Activated naive CD4-positive, alpha-beta T cell treated with anti-CD3 and anti-CD28 coated beads for 36 hours (primary cell): Measurements from ENCODE around the gene CASQ1. TPM values are rescaled to one million over a fixed set of nuclear protein-coding genes. Genes with fewer than 3 reads are reported as not detected.

Experiments
- CTCF ChIA-PET: fragments of 350-600 bp; sonication (Branson Sonifier 250); formaldehyde crosslinking; loops from one replicate; lab custom pipeline; 2021; ENCODE audit warnings: antibody characterized with exemption; lab: Charles Lee
- DNase-seq: peaks from one replicate; pipeline ENCODE4 v3.0.0-alpha.2; 2020
- H3K27ac Mint-ChIP-seq: one replicate; pipeline ENCODE4 v1.8.0; 2021; ENCODE audit warnings: mild to moderate bottlenecking, mixed read lengths
- H3K27me3 Mint-ChIP-seq: one replicate; pipeline ENCODE4 v1.8.0; 2021; ENCODE audit warnings: low read depth, mixed read lengths
- H3K36me3 Mint-ChIP-seq: one replicate; pipeline ENCODE4 v1.8.0; 2021; ENCODE audit warnings: low read depth, mixed read lengths
- H3K4me1 Mint-ChIP-seq: one replicate; pipeline ENCODE4 v1.8.0; 2021; ENCODE audit warnings: low read depth, mixed read lengths
- H3K4me3 Mint-ChIP-seq: one replicate; pipeline ENCODE4 v1.8.0; 2021; ENCODE audit warnings: mild to moderate bottlenecking, moderate library complexity, mixed read lengths
- H3K9me3 Mint-ChIP-seq: one replicate; pipeline ENCODE4 v1.8.0; 2021; ENCODE audit warnings: mixed read lengths
- intact Hi-C: fragments of 100-400 bp; cut with micrococcal nuclease; formaldehyde crosslinking; loops from one replicate; pipeline ENCODE4 v1.15.1; 2023
- total RNA-seq, 2 experiments: library from RNA; stranded (reverse); gene quantifications; one replicate each; pipeline ENCODE4 v1.2.3, GENCODE V29; 2021

CASQ1 gene
- total RNA-seq, 2 experiments from 2014 or later, result not detected

GRCh38 chr1:160192234-160192633 is 1.9 kb downstream of the CASQ1 start:
- DNase-seq, result no peak
- Mint-ChIP-seq H3K27ac (no peak overlapping the region), H3K36me3 (no peaks in the 10 kb centered on the region), H3K27me3 (no peaks in the 10 kb centered on the region), H3K4me1 (no peaks in the 10 kb centered on the region), H3K4me3 (no peak overlapping the region), H3K9me3 (no peaks in the 10 kb centered on the region)
- intact Hi-C loops, result loop anchor here (2.0 kb wide), 1 partner anchor 225 kb away; no protein-coding TSS in a partner anchor
- CTCF ChIA-PET, result interaction anchor here (1.2 to 6.0 kb wide), 10 partner anchors 18 to 185 kb away, joined by 3 to 139 read pairs (median 10); partner anchors contain the start of gene PEX19

- H3K9me3 Mint-ChIP-seq, result no peaks in the 10 kb centered on the region
- intact Hi-C loops, result loop anchor here (1.0 to 2.0 kb wide), 7 partner anchors 13 to 414 kb away; no protein-coding TSS in a partner anchor
- H3K4me1 Mint-ChIP-seq, result no peaks in the 10 kb centered on the region
- no peaks in the 10 kb centered on the region for H3K36me3 Mint-ChIP-seq
- CTCF ChIA-PET, result interaction anchor here (0.6 to 6.0 kb wide), 42 partner anchors 8 to 419 kb away, joined by 3 to 139 read pairs (median 4); partner anchors contain the start of gene PEX19
- no peak overlapping the region for H3K4me3 Mint-ChIP-seq
- H3K27ac Mint-ChIP-seq, result no peak overlapping the region
- peak; percentile 91 for DNase-seq
- no peaks in the 10 kb centered on the region for H3K27me3 Mint-ChIP-seq
Observed at GRCh38 chr1:160193091-160193819, 2.9 kb downstream of the CASQ1 start.

- CTCF ChIA-PET, result interaction anchor here (0.6 to 6.0 kb wide), 42 partner anchors 7 to 418 kb away, joined by 3 to 139 read pairs (median 5); partner anchors contain the start of gene PEX19
- Mint-ChIP-seq H3K9me3 (no peaks in the 10 kb centered on the region), H3K27me3 (no peaks in the 10 kb centered on the region), H3K27ac (no peak overlapping the region), H3K36me3 (no peaks in the 10 kb centered on the region), H3K4me3 (no peak overlapping the region), H3K4me1 (no peaks in the 10 kb centered on the region)
- no peak for DNase-seq
- intact Hi-C loops, result loop anchor here (1.0 to 2.0 kb wide), 7 partner anchors 12 to 413 kb away; no protein-coding TSS in a partner anchor
Observed at GRCh38 chr1:160193832-160194736, 3.7 kb downstream of the CASQ1 start.

GRCh38 chr1:160194737-160195059 is 4.3 kb downstream of the CASQ1 start:
- CTCF ChIA-PET, result interaction anchor here (1.1 to 3.0 kb wide), 4 partner anchors 58 to 182 kb away, joined by 3 to 24 read pairs (median 5); no protein-coding TSS in a partner anchor
- H3K9me3 Mint-ChIP-seq, result no peaks in the 10 kb centered on the region
- no peaks in the 10 kb centered on the region for H3K36me3 Mint-ChIP-seq
- no peaks in the 10 kb centered on the region for H3K4me1 Mint-ChIP-seq
- no peak overlapping the region for H3K4me3 Mint-ChIP-seq
- no peak for DNase-seq
- intact Hi-C loops, result no loop called here
- H3K27ac Mint-ChIP-seq, result no peak overlapping the region
- no peaks in the 10 kb centered on the region for H3K27me3 Mint-ChIP-seq

GRCh38 chr1:160196143-160196542 is 5.8 kb downstream of the CASQ1 start:
- CTCF ChIA-PET, result interaction anchor here (0.7 to 3.0 kb wide), 3 partner anchors 96 to 183 kb away, joined by 3 to 24 read pairs (median 6); no protein-coding TSS in a partner anchor
- no peaks in the 10 kb centered on the region for H3K36me3 Mint-ChIP-seq
- H3K27ac Mint-ChIP-seq, result no peak overlapping the region
- no peak overlapping the region for H3K4me3 Mint-ChIP-seq
- no peak for DNase-seq
- H3K27me3 Mint-ChIP-seq, result no peaks in the 10 kb centered on the region
- H3K4me1 Mint-ChIP-seq, result no peaks in the 10 kb centered on the region
- intact Hi-C loops, result no loop called here
- no peaks in the 10 kb centered on the region for H3K9me3 Mint-ChIP-seq

- CTCF ChIA-PET, result interaction anchor here (3.0 kb wide), 1 partner anchor 94 kb away, joined by 24 read pairs; no protein-coding TSS in a partner anchor
- no peak overlapping the region for H3K4me3 Mint-ChIP-seq
Observed at GRCh38 chr1:160197231-160197630, 6.9 kb downstream of the CASQ1 start.

GRCh38 chr1:160200786-160201185 is 10.4 kb downstream of the CASQ1 start:
- intact Hi-C loops, result no loop called here
- no peaks in the 10 kb centered on the region for H3K27me3 Mint-ChIP-seq

More at GRCh38 chr1:160197231-160197630, 6.9 kb downstream of the CASQ1 start:
- H3K36me3 Mint-ChIP-seq, result no peaks in the 10 kb centered on the region
- H3K27me3 Mint-ChIP-seq, result no peaks in the 10 kb centered on the region
- DNase-seq, result no peak
- intact Hi-C loops, result no loop called here
- no peak overlapping the region for H3K27ac Mint-ChIP-seq
- no peaks in the 10 kb centered on the region for H3K4me1 Mint-ChIP-seq
- no peaks in the 10 kb centered on the region for H3K9me3 Mint-ChIP-seq

GRCh38 chr1:160204526-160205241 is 14.3 kb downstream of the CASQ1 start:
- DNase-seq, result peak; percentile 54
- peak overlapping the region; percentile 85 for H3K4me3 Mint-ChIP-seq
- H3K36me3 Mint-ChIP-seq, result peaks cover 11% of the 10 kb centered on the region
- peak overlapping the region; percentile 85 for H3K27ac Mint-ChIP-seq
- H3K27me3 Mint-ChIP-seq, result no peaks in the 10 kb centered on the region
- peaks cover 39% of the 10 kb centered on the region for H3K4me1 Mint-ChIP-seq
- CTCF ChIA-PET, result interaction anchor here (0.6 to 5.7 kb wide), 8 partner anchors 11 to 176 kb away, joined by 3 to 39 read pairs (median 6); no protein-coding TSS in a partner anchor
- intact Hi-C loops, result loop anchor here (1.0 to 5.0 kb wide), 5 partner anchors 48 to 282 kb away; partner anchors contain the start of gene PEX19
- H3K9me3 Mint-ChIP-seq, result no peaks in the 10 kb centered on the region

More at GRCh38 chr1:160200786-160201185, 10.4 kb downstream of the CASQ1 start:
- Mint-ChIP-seq H3K27ac (no peak overlapping the region), H3K4me3 (no peak overlapping the region), H3K9me3 (no peaks in the 10 kb centered on the region), H3K4me1 (peaks cover 9% of the 10 kb centered on the region), H3K36me3 (no peaks in the 10 kb centered on the region)
- CTCF ChIA-PET, result interaction anchor here (1.3 to 5.7 kb wide), 6 partner anchors 7 to 176 kb away, joined by 3 to 39 read pairs (median 12); partner anchors contain the start of gene CASQ1
- DNase-seq, result no peak

GRCh38 chr1:160205242-160206035 is 15.1 kb downstream of the CASQ1 start, which contains the start of gene PEA15:
Gene PEA15, plus strand, starts transcription at chr1:160205384. Its CDS starts 6,161 bp downstream, at chr1:160211545.
- H3K36me3 Mint-ChIP-seq, result peaks cover 13% of the 10 kb centered on the region
- no peaks in the 10 kb centered on the region for H3K9me3 Mint-ChIP-seq
- H3K27me3 Mint-ChIP-seq, result no peaks in the 10 kb centered on the region
- CTCF ChIA-PET, result interaction anchor here (1.1 to 5.7 kb wide), 4 partner anchors 12 to 171 kb away, joined by 3 to 39 read pairs (median 12); no protein-coding TSS in a partner anchor
- intact Hi-C loops, result loop anchor here (1.0 to 5.0 kb wide), 3 partner anchors 12 to 283 kb away; no protein-coding TSS in a partner anchor
- peak; percentile 79 for DNase-seq
- peak within 1 kb of the TSS; percentile 87 for H3K27ac Mint-ChIP-seq
- peak within 1 kb of the TSS; percentile 85 for H3K4me3 Mint-ChIP-seq
- H3K4me1 Mint-ChIP-seq, result peaks cover 46% of the 10 kb centered on the region

- CTCF ChIA-PET, result interaction anchor here (1.1 to 5.7 kb wide), 2 partner anchors 46 to 85 kb away, joined by 6 to 39 read pairs; no protein-coding TSS in a partner anchor
- peak; percentile 71 for DNase-seq
- intact Hi-C loops, result loop anchor here (1.0 to 5.0 kb wide), 2 partner anchors 13 to 284 kb away; no protein-coding TSS in a partner anchor
- Mint-ChIP-seq H3K4me3 (peak overlapping the region; percentile 85), H3K36me3 (peaks cover 13% of the 10 kb centered on the region), H3K27ac (peak overlapping the region; percentile 71), H3K4me1 (peaks cover 49% of the 10 kb centered on the region), H3K9me3 (no peaks in the 10 kb centered on the region), H3K27me3 (no peaks in the 10 kb centered on the region)
Observed at GRCh38 chr1:160206036-160206389, 15.6 kb downstream of the CASQ1 start.
